Fibroblast of skin of right quadriceps (primary cell): ENCODE results near the gene MTSS2.
"Not testable (repeated sequence)": the region's sequence is repeated elsewhere in the genome, so short reads cannot be mapped to it uniquely, and the experiment has no call there.

Source experiments
- DNase-seq: peaks from one replicate; pipeline ENCODE4 v3.0.0-alpha.2; 2013

MTSS2 gene

GRCh38 chr16:70685061-70685937 lies 554 bp downstream of the MTSS2 start:
- no peak for DNase-seq

GRCh38 chr16:70684146-70685060 lies 1.4 kb downstream of the MTSS2 start:
- no peak for DNase-seq

GRCh38 chr16:70683146-70683944 lies 2.5 kb downstream of the MTSS2 start:
- no peak for DNase-seq

DNA sequence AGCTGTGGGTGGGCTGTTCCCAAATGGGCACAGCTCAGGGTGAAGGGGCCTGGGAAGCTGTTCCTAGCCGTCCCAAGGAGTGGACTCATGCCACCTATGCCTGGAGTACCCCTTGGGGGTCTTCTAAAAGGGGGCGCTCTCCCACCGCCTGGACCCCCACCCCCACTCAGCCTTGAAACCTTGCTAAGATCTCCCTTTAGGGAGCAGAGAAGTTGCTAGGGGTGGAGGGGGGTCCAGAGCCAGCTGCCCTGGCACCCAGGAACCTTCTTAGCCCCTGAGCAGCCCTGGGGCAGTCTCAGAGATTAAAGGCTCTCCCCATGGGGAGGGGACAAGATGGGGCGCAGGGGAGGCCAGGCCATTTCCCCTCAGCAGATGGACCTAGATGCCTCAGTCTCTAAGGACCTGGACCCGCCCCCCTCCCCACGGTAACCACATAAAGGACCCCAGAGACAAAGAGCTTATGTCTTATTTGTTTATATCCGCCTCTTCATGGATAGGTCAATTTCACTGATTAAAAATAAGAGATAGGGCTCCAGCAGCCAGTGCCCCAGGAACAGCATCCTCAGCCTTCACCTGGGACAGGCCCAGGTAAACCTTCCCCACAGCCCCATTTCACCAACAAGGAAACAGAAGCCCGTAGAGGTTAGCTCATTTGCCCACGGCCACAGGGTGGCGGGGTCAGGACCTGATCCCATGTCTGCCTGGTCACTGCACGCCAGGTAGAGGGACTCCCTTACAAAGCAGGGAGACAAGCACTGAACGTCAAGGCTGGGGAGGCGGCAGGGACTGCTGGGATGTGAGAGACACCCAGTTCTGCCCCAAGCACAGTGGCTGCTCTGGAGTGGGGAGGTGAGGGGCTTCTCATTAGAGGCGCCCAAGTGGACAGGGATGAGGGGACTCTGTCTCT lies 3.4 kb downstream of the MTSS2 start:
- DNase-seq: no peak

DNA sequence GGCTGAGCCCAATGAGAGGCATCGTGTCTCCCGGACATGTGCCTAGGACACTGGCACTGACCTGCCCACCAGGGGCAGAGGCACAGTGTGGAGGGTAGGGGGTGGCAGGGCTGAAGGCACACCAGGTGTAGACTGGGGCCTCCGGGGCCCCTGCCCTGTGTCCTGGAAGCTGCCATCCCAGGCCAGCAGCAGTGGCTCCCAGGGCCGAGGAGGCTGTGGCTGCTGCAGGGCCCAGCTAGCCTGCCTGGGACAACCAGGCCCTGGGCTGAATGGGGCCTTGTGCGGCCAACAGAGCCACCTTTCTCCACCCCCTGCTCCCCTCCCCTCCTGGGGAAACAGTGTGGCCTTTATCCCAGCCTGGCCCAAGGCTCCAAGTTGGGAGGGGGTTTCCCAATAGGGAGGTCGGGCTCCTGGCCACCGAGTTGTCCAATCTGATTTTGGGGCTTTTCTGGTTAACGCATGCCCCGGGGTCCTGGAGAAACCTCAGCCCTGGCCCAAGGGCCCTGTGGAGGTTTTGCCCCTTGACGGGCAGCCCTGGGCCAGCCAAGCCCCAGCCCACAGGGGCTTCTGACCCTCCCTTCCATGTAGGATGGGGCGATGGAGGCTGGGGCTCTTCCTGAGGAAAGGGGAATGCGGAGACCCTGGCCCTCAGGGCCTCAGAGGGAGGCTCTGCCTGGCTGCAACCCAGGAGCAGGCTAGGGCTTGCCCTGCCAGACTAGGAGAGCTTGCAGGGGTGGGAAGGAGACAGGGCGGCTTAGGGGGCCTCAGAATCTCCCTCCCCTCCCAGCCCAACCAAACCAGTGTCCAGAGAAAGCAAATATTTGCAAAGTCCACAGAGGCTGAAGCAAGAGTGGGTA lies 4.2 kb downstream of the MTSS2 start:
- no peak for DNase-seq

GRCh38 chr16:70680495-70681381 lies 5.1 kb downstream of the MTSS2 start:
- DNase-seq: no peak

DNA sequence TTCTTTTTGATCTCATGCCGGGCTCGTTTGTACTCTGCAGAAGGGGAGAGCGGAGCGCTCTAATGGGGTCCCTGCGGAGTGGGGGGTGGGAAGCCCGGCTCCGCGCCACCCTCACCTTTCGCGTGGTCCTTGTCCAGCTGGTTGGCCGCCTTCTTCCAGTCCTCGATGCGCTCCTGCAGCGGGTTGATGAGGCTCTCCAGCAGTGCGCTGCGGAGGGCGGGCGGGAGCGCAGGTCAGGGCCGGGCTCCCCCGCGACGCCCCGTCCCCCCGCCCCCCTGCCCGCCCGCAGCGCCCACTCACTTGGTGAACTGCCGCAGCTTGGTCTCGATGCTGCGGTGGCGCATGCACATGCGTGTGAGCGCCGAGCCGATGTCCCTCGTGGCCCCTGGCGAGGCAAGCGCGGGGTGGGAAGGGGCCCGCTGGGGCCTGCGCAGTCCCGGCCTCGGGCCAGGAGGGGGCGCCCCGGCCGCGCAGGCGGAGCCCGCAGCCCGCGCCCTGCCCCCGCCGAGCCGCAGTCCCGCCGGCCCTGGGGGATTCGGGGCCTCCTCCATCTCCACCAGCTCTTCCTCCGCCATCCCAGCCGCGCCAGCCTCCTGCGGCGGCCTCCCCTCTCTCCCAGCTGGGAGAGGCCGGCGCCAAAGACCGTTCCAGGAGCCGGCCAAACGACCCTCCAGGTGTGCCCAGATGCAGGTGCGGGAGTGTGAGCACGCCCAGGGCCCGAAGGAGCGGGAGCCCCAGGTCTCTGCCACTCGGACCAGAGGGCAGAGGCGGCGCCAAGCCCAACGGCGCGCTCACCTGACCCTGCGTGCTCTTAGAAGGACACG lies 6.0 kb downstream of the MTSS2 start:
- peak; percentile 38 for DNase-seq

DNA sequence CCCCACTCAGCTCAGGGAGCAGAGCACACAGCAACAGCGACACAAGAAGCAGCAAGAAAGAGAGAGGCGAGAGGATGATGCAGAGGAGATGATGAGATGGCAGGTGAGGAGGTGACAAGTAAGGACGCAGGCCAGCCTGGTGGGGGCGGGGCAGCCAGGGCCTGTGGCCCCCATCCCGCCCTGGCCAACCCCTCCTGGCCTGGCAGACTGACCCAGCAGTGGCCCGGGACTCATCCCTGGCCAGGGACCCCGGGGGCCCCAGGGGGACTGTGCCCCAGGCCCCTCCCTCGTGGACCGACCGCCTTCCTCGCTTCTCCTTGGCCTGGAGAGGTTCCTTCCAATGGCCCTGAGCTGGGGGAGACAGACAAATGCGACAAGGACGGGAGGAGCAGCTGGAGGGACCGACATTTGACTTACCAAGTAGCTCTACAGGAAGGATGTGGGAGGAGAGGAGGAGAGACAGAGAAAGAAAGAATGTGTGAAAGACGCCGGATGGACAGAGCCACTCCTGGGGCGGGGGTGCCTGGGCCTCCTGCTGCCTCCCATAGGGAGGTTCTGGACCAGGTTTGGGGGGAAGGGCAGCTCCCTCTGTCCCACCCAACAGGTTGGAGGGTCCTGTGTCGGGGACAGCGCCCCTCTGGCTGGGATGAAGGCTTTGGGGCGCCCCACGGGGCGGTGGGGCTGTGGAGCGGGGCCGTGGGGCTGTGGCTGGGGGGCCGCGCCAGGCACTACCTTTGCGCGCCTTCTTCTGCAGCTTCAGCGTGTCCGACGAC lies 6.8 kb downstream of the MTSS2 start:
- DNase-seq: no peak

GRCh38 chr16:70678121-70678897 lies 7.5 kb downstream of the MTSS2 start:
- no peak for DNase-seq

DNA sequence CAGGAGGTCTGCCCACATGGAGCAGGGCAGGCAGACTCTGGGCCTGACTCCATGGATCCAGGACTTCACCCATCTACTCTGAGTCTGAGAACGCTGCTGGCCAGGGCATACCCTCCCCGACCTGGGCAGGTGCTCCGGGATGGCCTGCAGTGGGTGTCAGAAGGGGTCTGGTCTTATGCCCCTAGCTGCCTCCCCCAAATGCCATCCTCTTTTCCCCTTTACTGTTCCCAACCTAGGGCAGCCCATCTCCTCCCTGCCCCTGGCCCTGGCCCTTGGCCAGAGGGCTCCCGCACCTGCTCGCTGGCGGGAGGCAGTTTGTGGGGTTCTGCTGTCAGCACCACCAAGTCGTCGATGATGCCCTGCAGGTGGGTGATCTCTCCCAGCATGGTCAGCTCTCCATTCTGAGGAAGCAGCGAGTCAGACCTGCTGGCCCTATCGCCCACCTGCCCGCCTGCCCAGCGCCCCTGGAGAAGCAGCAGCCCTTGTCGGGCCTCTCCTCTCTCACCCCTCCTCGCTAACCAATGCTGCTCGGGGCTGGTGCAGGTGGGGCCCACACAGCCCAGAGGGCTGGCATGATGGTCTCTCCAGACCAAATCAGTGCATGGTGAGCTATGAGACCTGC lies 8.2 kb downstream of the MTSS2 start:
- no peak for DNase-seq

- peak; percentile 26 for DNase-seq
Observed at GRCh38 chr16:70676675-70677498, 9.0 kb downstream of the MTSS2 start.

- DNase-seq: no peak
Observed at GRCh38 chr16:70675851-70676513, 9.9 kb downstream of the MTSS2 start.

DNA sequence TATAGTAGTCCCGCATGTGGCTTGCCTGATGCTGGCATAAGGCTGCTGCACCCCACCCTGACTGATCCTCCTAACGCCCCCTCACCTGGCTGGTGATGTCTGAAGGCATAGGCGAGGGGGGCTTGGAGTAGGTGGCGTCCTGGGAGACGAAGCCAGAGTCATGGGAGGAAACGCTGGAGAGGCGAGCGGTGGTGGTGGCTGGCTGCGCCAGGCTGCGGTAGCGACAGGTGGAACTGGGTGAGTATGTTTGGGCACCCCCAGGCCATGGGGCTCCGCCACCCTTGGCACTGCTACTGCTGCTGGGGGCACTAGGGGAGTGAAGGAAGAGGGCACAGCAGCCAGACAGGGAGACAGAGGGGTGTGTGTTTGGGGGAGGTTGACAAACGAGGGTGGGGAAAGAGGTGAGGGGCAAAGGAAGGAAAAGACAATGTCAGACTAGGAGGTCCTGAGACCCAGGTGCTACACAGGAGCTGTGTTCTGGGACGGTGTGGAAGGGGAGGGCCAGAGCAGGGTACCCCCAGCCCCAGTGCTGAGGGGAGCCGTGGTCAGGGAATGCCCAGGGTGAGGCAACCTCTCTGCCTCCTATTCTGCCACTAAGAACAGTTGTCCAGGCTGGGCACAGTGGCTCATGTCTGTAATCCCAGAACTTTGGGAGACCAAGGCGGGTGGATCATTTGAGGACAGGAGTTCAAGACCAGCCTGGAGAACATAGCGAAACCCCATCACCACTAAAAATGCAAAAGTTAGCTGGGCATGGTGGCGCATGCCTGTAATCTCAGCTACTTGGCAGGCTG lies 11.4 kb downstream of the MTSS2 start:
- DNase-seq: no peak

DNA sequence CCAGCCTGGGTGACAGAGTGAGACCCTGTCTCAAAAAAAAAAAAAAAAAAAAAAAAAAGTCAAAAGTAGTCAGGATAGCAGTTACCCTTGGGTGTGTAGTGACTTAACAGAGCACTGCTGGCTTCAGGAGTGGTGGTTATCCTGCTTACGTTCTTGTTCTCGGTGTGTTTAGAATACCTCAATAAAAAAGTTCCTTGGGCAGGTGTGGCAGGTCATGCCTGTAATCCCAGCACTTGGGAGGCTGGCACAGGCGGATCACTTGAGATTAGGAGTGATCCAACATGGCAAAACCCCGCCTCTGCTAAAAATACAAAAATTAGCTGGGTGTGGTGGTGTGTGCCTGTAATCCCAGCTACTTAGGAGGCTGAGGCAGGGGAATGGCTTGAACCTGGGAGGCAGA lies 14.9 kb downstream of the MTSS2 start:
- not testable (repeated sequence) for DNase-seq
